WTC11 (cell line): ENCODE results near the gene TMPRSS12.

Source experiments
- NFYB ChIP-seq: sonication (generic); formaldehyde crosslinking; conservative IDR thresholded peaks from 2 replicates; pipeline ENCODE4 v1.8.0; 2022; ENCODE audit warnings: low read depth, missing genetic modification reagents
- NR2C2 ChIP-seq: sonication (generic); formaldehyde crosslinking; IDR thresholded peaks from 2 replicates; pipeline ENCODE4 v1.8.0; 2022; ENCODE audit warnings: mild to moderate bottlenecking, missing genetic modification reagents
- TEAD1 ChIP-seq: sonication (generic); formaldehyde crosslinking; IDR thresholded peaks from 2 replicates; pipeline ENCODE4 v1.8.0; 2022; ENCODE audit warnings: mild to moderate bottlenecking, missing genetic modification reagents
- TP53 ChIP-seq: sonication (generic); formaldehyde crosslinking; IDR thresholded peaks from 2 replicates; pipeline ENCODE4 v1.8.1; 2023; ENCODE audit warnings: mild to moderate bottlenecking, missing genetic modification reagents
- ZNF317 ChIP-seq: sonication (generic); formaldehyde crosslinking; IDR thresholded peaks from 2 replicates; pipeline ENCODE4 v1.8.1; 2023; ENCODE audit warnings: low read depth, mild to moderate bottlenecking, moderate library complexity, missing genetic modification reagents, borderline replicate concordance
- ZNF416 ChIP-seq: fragments of 250-450 bp; sonication (Bioruptor Pico); IDR thresholded peaks from 2 replicates; pipeline ENCODE4 v1.9.0; 2021; ENCODE audit warnings: mild to moderate bottlenecking, inconsistent platforms
- TF ChIP-seq, protein P1 (sequence below): fragments of 200-600 bp; IDR thresholded peaks from 2 replicates; pipeline ENCODE4 v1.8.0; 2022; ENCODE audit warnings: antibody characterized with exemption
- TF ChIP-seq, protein P2 (sequence below): sonication (generic); formaldehyde crosslinking; IDR thresholded peaks from 2 replicates; pipeline ENCODE4 v1.8.0; 2022; ENCODE audit warnings: missing genetic modification reagents
- TF ChIP-seq, protein P3 (sequence below): sonication (generic); formaldehyde crosslinking; IDR thresholded peaks from 2 replicates; pipeline ENCODE4 v1.8.1; 2023; ENCODE audit warnings: mild to moderate bottlenecking, missing genetic modification reagents
- TF ChIP-seq, protein P4 (sequence below): sonication (generic); formaldehyde crosslinking; IDR thresholded peaks from 2 replicates; pipeline ENCODE4 v1.8.1; 2022; ENCODE audit warnings: missing genetic modification reagents, borderline replicate concordance

DNA sequence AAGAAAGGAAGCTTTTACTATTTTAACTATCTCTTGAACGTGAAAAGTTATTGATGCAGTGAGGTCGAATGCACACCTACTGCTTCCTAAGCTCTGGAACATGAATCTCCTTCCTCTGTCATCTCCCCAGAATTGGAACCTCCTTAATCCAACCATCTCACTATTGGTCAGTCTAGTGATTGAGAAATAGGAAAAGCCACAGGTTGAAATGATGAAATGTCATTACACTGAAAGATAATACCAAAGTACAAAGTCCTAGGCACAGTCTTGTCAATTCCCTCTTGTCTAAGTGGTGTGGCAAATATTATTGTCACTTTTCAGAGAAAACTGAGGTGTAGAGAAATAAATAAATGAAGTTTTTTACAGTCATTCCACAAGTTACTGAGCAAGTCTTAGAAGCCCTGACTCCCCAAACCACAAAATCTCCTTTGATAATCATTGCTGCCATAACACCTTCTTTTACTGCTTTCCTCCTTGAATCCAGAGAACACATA, 90.1 kb downstream of the TMPRSS12 start:
- TF ChIP-seq, protein P1, sequence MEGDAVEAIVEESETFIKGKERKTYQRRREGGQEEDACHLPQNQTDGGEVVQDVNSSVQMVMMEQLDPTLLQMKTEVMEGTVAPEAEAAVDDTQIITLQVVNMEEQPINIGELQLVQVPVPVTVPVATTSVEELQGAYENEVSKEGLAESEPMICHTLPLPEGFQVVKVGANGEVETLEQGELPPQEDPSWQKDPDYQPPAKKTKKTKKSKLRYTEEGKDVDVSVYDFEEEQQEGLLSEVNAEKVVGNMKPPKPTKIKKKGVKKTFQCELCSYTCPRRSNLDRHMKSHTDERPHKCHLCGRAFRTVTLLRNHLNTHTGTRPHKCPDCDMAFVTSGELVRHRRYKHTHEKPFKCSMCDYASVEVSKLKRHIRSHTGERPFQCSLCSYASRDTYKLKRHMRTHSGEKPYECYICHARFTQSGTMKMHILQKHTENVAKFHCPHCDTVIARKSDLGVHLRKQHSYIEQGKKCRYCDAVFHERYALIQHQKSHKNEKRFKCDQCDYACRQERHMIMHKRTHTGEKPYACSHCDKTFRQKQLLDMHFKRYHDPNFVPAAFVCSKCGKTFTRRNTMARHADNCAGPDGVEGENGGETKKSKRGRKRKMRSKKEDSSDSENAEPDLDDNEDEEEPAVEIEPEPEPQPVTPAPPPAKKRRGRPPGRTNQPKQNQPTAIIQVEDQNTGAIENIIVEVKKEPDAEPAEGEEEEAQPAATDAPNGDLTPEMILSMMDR: no peak
- TF ChIP-seq, protein P2, sequence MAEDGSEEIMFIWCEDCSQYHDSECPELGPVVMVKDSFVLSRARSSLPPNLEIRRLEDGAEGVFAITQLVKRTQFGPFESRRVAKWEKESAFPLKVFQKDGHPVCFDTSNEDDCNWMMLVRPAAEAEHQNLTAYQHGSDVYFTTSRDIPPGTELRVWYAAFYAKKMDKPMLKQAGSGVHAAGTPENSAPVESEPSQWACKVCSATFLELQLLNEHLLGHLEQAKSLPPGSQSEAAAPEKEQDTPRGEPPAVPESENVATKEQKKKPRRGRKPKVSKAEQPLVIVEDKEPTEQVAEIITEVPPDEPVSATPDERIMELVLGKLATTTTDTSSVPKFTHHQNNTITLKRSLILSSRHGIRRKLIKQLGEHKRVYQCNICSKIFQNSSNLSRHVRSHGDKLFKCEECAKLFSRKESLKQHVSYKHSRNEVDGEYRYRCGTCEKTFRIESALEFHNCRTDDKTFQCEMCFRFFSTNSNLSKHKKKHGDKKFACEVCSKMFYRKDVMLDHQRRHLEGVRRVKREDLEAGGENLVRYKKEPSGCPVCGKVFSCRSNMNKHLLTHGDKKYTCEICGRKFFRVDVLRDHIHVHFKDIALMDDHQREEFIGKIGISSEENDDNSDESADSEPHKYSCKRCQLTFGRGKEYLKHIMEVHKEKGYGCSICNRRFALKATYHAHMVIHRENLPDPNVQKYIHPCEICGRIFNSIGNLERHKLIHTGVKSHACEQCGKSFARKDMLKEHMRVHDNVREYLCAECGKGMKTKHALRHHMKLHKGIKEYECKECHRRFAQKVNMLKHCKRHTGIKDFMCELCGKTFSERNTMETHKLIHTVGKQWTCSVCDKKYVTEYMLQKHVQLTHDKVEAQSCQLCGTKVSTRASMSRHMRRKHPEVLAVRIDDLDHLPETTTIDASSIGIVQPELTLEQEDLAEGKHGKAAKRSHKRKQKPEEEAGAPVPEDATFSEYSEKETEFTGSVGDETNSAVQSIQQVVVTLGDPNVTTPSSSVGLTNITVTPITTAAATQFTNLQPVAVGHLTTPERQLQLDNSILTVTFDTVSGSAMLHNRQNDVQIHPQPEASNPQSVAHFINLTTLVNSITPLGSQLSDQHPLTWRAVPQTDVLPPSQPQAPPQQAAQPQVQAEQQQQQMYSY: no peak
- TF ChIP-seq, protein P3, sequence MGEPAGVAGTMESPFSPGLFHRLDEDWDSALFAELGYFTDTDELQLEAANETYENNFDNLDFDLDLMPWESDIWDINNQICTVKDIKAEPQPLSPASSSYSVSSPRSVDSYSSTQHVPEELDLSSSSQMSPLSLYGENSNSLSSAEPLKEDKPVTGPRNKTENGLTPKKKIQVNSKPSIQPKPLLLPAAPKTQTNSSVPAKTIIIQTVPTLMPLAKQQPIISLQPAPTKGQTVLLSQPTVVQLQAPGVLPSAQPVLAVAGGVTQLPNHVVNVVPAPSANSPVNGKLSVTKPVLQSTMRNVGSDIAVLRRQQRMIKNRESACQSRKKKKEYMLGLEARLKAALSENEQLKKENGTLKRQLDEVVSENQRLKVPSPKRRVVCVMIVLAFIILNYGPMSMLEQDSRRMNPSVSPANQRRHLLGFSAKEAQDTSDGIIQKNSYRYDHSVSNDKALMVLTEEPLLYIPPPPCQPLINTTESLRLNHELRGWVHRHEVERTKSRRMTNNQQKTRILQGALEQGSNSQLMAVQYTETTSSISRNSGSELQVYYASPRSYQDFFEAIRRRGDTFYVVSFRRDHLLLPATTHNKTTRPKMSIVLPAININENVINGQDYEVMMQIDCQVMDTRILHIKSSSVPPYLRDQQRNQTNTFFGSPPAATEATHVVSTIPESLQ (CRISPR knock-in tag): no peak
- no peak for TF ChIP-seq ZNF317 (CRISPR knock-in tag)
- TF ChIP-seq TEAD1 (CRISPR knock-in tag): no peak
- no peak for TF ChIP-seq NR2C2 (CRISPR knock-in tag)
- no peak for TF ChIP-seq ZNF416 (CRISPR knock-in tag)
- TF ChIP-seq NFYB (CRISPR knock-in tag): no peak
- TF ChIP-seq TP53 (CRISPR knock-in tag): no peak
- TF ChIP-seq, protein P4, sequence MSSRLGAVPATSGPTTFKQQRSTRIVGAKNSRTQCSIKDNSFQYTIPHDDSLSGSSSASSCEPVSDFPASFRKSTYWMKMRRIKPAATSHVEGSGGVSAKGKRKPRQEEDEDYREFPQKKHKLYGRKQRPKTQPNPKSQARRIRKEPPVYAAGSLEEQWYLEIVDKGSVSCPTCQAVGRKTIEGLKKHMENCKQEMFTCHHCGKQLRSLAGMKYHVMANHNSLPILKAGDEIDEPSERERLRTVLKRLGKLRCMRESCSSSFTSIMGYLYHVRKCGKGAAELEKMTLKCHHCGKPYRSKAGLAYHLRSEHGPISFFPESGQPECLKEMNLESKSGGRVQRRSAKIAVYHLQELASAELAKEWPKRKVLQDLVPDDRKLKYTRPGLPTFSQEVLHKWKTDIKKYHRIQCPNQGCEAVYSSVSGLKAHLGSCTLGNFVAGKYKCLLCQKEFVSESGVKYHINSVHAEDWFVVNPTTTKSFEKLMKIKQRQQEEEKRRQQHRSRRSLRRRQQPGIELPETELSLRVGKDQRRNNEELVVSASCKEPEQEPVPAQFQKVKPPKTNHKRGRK (CRISPR knock-in tag): no peak
